Neural cell (in vitro differentiated cells): ENCODE data around the gene RNF157. TPM values are rescaled to one million over a fixed set of nuclear protein-coding genes. Genes with fewer than 3 reads are reported as not detected.

Experiments used
- H2AFZ ChIP-seq: fragments of 200-600, 300-800 bp; sonication (generic), shearing (Covaris generic); 2 replicates; pipeline ENCODE4 v1.6.0; 2014; ENCODE audit warnings: low read depth, mild to moderate bottlenecking, antibody characterized with exemption, low read length, moderate library complexity
- H3F3A ChIP-seq: fragments of 200-600 bp; shearing (Covaris generic); 2 replicates; pipeline ENCODE4 v1.6.1; 2016; ENCODE audit warnings: mild to moderate bottlenecking, moderate library complexity, mixed read lengths, antibody characterized with exemption, low read length; ENCODE audit not compliant: insufficient read depth, poor library complexity, severe bottlenecking
- H3K27ac ChIP-seq: fragments of 200-600, 300-800 bp; sonication (generic), shearing (Covaris generic); 2 replicates; pipeline ENCODE4 v1.5.1; 2014; ENCODE audit warnings: mild to moderate bottlenecking, low read length, moderate library complexity
- H3K27me3 ChIP-seq: fragments of 300-800, 200-600 bp; sonication (generic), shearing (Covaris generic); 2 replicates; pipeline ENCODE4 v1.6.0; 2014; ENCODE audit warnings: mild to moderate bottlenecking, low read depth, low read length, moderate library complexity; ENCODE audit not compliant: insufficient read depth
- H3K36me3 ChIP-seq: fragments of 300-800, 200-600 bp; sonication (generic), shearing (Covaris generic); 2 replicates; pipeline ENCODE4 v1.5.1; 2014; ENCODE audit warnings: mild to moderate bottlenecking, antibody characterized with exemption, low read length, moderate library complexity; ENCODE audit not compliant: insufficient read depth
- H3K4me2 ChIP-seq: fragments of 300-800, 200-600 bp; sonication (generic), shearing (Covaris generic); 2 replicates; pipeline ENCODE4 v1.6.0; 2014; ENCODE audit warnings: mild to moderate bottlenecking, low read length
- H3K4me3 ChIP-seq: fragments of 300-800, 200-600 bp; sonication (generic), shearing (Covaris generic); 2 replicates; pipeline ENCODE4 v1.5.1; 2014; ENCODE audit warnings: mild to moderate bottlenecking, low read length, moderate library complexity
- H3K79me2 ChIP-seq: fragments of 200-600 bp; shearing (Covaris generic); replicated peaks from 2 replicates; pipeline ENCODE4 v1.6.0; 2014; ENCODE audit warnings: mild to moderate bottlenecking, low read length, moderate library complexity; ENCODE audit not compliant: insufficient read depth
- H3K9ac ChIP-seq: fragments of 300-800, 200-600 bp; sonication (generic), shearing (Covaris generic); 2 replicates; pipeline ENCODE4 v1.6.1; 2016; ENCODE audit warnings: mild to moderate bottlenecking, low read length, mixed read lengths
- H3K9me2 ChIP-seq: fragments of 200-600 bp; shearing (Covaris generic); 2 replicates; pipeline ENCODE4 v1.6.1; 2016; ENCODE audit warnings: mild to moderate bottlenecking, low read length, mixed read lengths; ENCODE audit not compliant: insufficient read depth
- H3K9me3 ChIP-seq: fragments of 200-600, 300-800 bp; sonication (generic), shearing (Covaris generic); 2 replicates; pipeline ENCODE4 v1.6.1; 2016; ENCODE audit warnings: mild to moderate bottlenecking, mixed run types, low read length, moderate library complexity, mixed read lengths
- H4K20me1 ChIP-seq: fragments of 200-600 bp; shearing (Covaris generic); 2 replicates; pipeline ENCODE4 v1.6.1; 2016; ENCODE audit warnings: mild to moderate bottlenecking, mixed run types; ENCODE audit not compliant: insufficient read depth
- EP300 ChIP-seq: fragments of 450-650 bp; conservative IDR thresholded peaks from 2 replicates; pipeline ENCODE4 v1.6.1; 2014; ENCODE audit warnings: antibody characterized with exemption, mild to moderate bottlenecking, moderate library complexity; ENCODE audit not compliant: poor library complexity, severe bottlenecking
- EZH2 ChIP-seq: fragments of 200-600, 300-800 bp; shearing (Covaris generic), sonication (generic); IDR thresholded peaks from 2 replicates; pipeline ENCODE4 v1.6.1; 2014; ENCODE audit warnings: antibody characterized with exemption, low read length, borderline replicate concordance, mild to moderate bottlenecking; ENCODE audit not compliant: insufficient read depth, poor library complexity, severe bottlenecking
- MXI1 ChIP-seq: fragments of 450-650 bp; conservative IDR thresholded peaks from 2 replicates; pipeline ENCODE4 v1.6.1; 2014; ENCODE audit warnings: antibody characterized with exemption, mild to moderate bottlenecking; ENCODE audit not compliant: poor library complexity, severe bottlenecking
- POLR2AphosphoS5 ChIP-seq: IDR thresholded peaks from 2 replicates; pipeline ENCODE4 v1.6.1; 2012
- RAD21 ChIP-seq: fragments of 450-650 bp; conservative IDR thresholded peaks from 2 replicates; pipeline ENCODE4 v1.6.1; 2014; ENCODE audit warnings: antibody characterized with exemption, mild to moderate bottlenecking, moderate library complexity
- SMC3 ChIP-seq: fragments of 450-650 bp; conservative IDR thresholded peaks from 2 replicates; pipeline ENCODE4 v1.6.1; 2014; ENCODE audit warnings: antibody characterized with exemption, mild to moderate bottlenecking, moderate library complexity; ENCODE audit not compliant: poor library complexity
- TAF1 ChIP-seq: IDR thresholded peaks from 2 replicates; pipeline ENCODE4 v1.6.1; 2012; ENCODE audit warnings: low read depth
- polyA plus RNA-seq: library from polyadenylated mRNA; depleted of rRNA; stranded (reverse); fragments of >200 nt; gene quantifications from 2 replicates; pipeline ENCODE4 v1.2.3, GENCODE V29; 2014
- TF ChIP-seq, protein P1 (sequence below): IDR thresholded peaks from 2 replicates; pipeline ENCODE4 v1.6.1; 2012; ENCODE audit warnings: borderline replicate concordance
- TF ChIP-seq, protein P2 (sequence below): fragments of 450-650 bp; IDR thresholded peaks from 2 replicates; pipeline ENCODE4 v1.5.1; 2014; ENCODE audit warnings: antibody characterized with exemption, mild to moderate bottlenecking, moderate library complexity; ENCODE audit not compliant: poor library complexity, severe bottlenecking

Gene RNF157
- polyA plus RNA-seq, 1 donor from 2014 or later = 15.9 TPM

DNA sequence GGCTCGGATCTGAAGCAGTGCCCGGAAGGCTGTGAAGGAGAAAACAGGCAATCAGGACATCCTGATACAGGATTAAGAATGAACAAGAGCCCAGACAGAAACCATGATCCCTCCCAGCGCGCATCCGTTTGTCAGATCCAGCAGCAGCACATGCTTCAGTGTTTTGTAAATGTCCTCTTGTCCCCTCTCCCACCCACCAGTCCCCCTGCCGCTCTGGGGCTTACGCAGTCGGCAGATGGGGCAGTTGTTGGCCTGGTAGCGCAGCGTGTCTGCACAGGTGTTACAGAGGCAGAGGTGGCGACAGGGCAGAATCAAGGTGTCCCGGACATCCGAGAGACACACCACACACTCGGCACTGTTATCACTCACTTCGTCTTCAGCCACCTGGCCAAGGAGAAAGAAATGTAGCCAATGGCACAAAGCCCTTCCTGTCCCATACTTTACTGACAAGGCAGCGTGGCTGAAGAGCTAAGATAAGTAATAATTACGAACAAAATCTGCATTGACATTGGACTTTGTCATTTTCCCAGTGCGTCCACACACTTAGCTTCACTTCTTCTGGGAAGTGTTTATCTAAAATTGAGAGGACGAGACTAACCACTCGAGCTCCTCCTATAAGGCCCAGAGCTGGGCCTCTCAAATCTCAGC lies 78.5 kb downstream of the RNF157 start:
- no peaks in the 10 kb centered on the region for H3K79me2 ChIP-seq
- no peaks in the 10 kb centered on the region for H4K20me1 ChIP-seq
- no peaks in the 10 kb centered on the region for H3K9me2 ChIP-seq
- no peak for TF ChIP-seq POLR2AphosphoS5
- TF ChIP-seq EP300 = no peak
- TF ChIP-seq RAD21 = no peak
- no peak for TF ChIP-seq MXI1
- TF ChIP-seq TAF1 = no peak
- TF ChIP-seq, protein P1, sequence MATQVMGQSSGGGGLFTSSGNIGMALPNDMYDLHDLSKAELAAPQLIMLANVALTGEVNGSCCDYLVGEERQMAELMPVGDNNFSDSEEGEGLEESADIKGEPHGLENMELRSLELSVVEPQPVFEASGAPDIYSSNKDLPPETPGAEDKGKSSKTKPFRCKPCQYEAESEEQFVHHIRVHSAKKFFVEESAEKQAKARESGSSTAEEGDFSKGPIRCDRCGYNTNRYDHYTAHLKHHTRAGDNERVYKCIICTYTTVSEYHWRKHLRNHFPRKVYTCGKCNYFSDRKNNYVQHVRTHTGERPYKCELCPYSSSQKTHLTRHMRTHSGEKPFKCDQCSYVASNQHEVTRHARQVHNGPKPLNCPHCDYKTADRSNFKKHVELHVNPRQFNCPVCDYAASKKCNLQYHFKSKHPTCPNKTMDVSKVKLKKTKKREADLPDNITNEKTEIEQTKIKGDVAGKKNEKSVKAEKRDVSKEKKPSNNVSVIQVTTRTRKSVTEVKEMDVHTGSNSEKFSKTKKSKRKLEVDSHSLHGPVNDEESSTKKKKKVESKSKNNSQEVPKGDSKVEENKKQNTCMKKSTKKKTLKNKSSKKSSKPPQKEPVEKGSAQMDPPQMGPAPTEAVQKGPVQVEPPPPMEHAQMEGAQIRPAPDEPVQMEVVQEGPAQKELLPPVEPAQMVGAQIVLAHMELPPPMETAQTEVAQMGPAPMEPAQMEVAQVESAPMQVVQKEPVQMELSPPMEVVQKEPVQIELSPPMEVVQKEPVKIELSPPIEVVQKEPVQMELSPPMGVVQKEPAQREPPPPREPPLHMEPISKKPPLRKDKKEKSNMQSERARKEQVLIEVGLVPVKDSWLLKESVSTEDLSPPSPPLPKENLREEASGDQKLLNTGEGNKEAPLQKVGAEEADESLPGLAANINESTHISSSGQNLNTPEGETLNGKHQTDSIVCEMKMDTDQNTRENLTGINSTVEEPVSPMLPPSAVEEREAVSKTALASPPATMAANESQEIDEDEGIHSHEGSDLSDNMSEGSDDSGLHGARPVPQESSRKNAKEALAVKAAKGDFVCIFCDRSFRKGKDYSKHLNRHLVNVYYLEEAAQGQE = no peak
- no peak for TF ChIP-seq EZH2
- H2AFZ ChIP-seq = no peak overlapping the region
- no peak overlapping the region for H3K9ac ChIP-seq
- H3K4me3 ChIP-seq = no peak overlapping the region
- H3K36me3 ChIP-seq = peaks cover 13% of the 10 kb centered on the region
- H3F3A ChIP-seq = no peaks in the 10 kb centered on the region
- H3K4me2 ChIP-seq = no peak overlapping the region
- no peak overlapping the region for H3K27ac ChIP-seq
- no peaks in the 10 kb centered on the region for H3K27me3 ChIP-seq
- no peaks in the 10 kb centered on the region for H3K9me3 ChIP-seq

DNA sequence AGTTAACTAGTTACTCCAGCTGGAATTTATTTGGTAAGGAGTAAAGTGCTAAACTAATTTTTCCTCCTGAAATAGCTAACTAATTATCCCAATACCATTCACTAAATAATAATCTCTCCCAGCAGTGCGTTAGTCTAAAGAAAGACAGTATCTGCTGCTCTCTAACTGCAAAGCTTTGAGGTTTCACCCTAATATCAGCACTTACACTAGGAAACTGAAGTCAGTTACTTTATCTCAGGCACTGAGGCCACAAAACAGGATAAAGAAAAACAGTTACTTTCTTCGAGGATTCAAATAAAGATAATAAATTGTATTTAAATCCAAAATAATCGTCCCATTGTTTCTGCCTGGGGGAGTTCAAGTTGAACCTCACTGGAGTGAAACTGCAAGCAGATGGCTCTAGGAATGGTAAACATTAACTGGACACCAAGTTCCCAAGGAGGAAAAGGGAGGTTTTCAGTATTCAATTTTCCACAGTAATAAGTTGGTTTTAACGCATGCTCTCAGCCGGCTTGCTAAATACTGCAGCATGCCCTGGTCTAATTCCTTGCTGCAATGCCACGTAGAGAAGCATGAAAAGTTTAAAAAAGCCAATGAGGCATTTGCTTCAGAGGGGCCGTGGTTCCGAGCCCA lies 79.3 kb downstream of the RNF157 start:
- Histone ChIP-seq H3K27ac (no peak overlapping the region), H3F3A (no peaks in the 10 kb centered on the region), H2AFZ (no peak overlapping the region), H3K9ac (no peak overlapping the region), H3K9me3 (no peaks in the 10 kb centered on the region), H3K36me3 (peaks cover 13% of the 10 kb centered on the region), H3K79me2 (no peaks in the 10 kb centered on the region), H3K4me3 (no peak overlapping the region), H4K20me1 (no peaks in the 10 kb centered on the region), H3K9me2 (no peaks in the 10 kb centered on the region), H3K27me3 (no peaks in the 10 kb centered on the region), H3K4me2 (no peak overlapping the region)
- TF ChIP-seq, protein P2, sequence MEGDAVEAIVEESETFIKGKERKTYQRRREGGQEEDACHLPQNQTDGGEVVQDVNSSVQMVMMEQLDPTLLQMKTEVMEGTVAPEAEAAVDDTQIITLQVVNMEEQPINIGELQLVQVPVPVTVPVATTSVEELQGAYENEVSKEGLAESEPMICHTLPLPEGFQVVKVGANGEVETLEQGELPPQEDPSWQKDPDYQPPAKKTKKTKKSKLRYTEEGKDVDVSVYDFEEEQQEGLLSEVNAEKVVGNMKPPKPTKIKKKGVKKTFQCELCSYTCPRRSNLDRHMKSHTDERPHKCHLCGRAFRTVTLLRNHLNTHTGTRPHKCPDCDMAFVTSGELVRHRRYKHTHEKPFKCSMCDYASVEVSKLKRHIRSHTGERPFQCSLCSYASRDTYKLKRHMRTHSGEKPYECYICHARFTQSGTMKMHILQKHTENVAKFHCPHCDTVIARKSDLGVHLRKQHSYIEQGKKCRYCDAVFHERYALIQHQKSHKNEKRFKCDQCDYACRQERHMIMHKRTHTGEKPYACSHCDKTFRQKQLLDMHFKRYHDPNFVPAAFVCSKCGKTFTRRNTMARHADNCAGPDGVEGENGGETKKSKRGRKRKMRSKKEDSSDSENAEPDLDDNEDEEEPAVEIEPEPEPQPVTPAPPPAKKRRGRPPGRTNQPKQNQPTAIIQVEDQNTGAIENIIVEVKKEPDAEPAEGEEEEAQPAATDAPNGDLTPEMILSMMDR = no peak
- TF ChIP-seq MXI1 = no peak
- TF ChIP-seq SMC3 = no peak
- no peak for TF ChIP-seq TAF1
- TF ChIP-seq POLR2AphosphoS5 = no peak
- TF ChIP-seq RAD21 = no peak
- no peak for TF ChIP-seq EZH2
- no peak for TF ChIP-seq EP300
